OCI-LY3 (cell line): ENCODE results near the gene GPRC5D.

Experiments used
- H2AFZ ChIP-seq: fragments of 200-600, 300-600 bp; shearing (Covaris generic); 2 replicates; pipeline ENCODE4 v1.6.0; 2014; ENCODE audit warnings: antibody characterized with exemption, low read depth, low read length
- H3K27ac ChIP-seq: fragments of 200-600, 300-600 bp; sonication (generic); 2 replicates; pipeline ENCODE4 v1.5.1; 2014; ENCODE audit warnings: mild to moderate bottlenecking, low read length, moderate library complexity, mixed read lengths
- H3K27me3 ChIP-seq: fragments of 200-600, 300-600 bp; sonication (generic); 2 replicates; pipeline ENCODE4 v1.6.1; 2014; ENCODE audit warnings: low read depth, low read length, mixed read lengths
- H3K36me3 ChIP-seq: fragments of 200-600, 300-600 bp; sonication (generic); replicated peaks from 2 replicates; pipeline ENCODE3; 2014; ENCODE audit warnings: low read depth, low read length, mixed read lengths
- H3K4me1 ChIP-seq: fragments of 300-600, 200-600 bp; sonication (generic); 2 replicates; pipeline ENCODE4 v1.6.1; 2014; ENCODE audit warnings: low read length, mixed read lengths
- H3K4me2 ChIP-seq: fragments of 200-600, 300-600 bp; sonication (generic); 2 replicates; pipeline ENCODE4 v1.6.1; 2014; ENCODE audit warnings: low read length, mixed read lengths
- H3K4me3 ChIP-seq: fragments of 300-600, 200-600 bp; sonication (generic); 2 replicates; pipeline ENCODE4 v1.5.1; 2014; ENCODE audit warnings: antibody characterized with exemption, mild to moderate bottlenecking, low read length, moderate library complexity
- H3K79me2 ChIP-seq: fragments of 300-600, 200-600 bp; shearing (Covaris generic); 2 replicates; pipeline ENCODE4 v1.6.1; 2014; ENCODE audit warnings: mild to moderate bottlenecking, low read length, mixed read lengths
- H3K9ac ChIP-seq: fragments of 300-600, 200-600 bp; shearing (Covaris generic); 2 replicates; pipeline ENCODE4 v1.6.0; 2014; ENCODE audit warnings: mild to moderate bottlenecking, low read length, moderate library complexity
- H3K9me3 ChIP-seq: fragments of 200-600, 300-600 bp; shearing (Covaris generic); 2 replicates; pipeline ENCODE4 v1.6.1; 2014; ENCODE audit warnings: low read length, mixed read lengths; ENCODE audit not compliant: insufficient read depth
- H4K20me1 ChIP-seq: fragments of 200-600, 300-600 bp; sonication (generic); 2 replicates; pipeline ENCODE4 v1.6.1; 2016; ENCODE audit warnings: low read length, mixed read lengths; ENCODE audit not compliant: insufficient read depth
- EZH2phosphoT487 ChIP-seq: fragments of 200-600 bp; shearing (Covaris generic); IDR thresholded peaks from 2 replicates; pipeline ENCODE4 v1.6.1; 2018; ENCODE audit warnings: antibody characterized with exemption, mixed run types, low read depth
- TF ChIP-seq, protein P1 (sequence below): fragments of 200-600, 300-600 bp; sonication (generic); IDR thresholded peaks from 2 replicates; pipeline ENCODE4 v1.5.1; 2014; ENCODE audit warnings: antibody characterized with exemption, low read length, low read depth

GPRC5D gene

DNA sequence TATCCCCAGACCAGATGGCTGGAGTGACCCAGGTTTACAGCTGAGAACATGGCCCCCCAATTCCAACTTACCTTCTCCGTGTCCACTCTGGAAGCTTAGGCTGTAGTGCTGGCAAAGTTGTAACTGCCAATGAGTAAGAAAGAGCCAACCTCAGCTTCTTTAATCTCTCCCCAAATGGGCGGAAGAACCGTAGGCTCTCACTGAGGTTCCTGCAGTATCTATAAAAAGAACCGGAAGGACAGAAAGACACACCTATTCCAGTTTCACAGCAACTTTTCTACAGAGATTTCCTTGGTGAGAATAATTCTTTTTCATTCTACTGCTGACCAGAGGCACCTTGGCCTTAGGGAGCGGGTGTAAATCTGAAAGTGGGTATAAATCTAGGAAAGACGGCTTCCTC lies at the start of gene GPRC5D:
Gene GPRC5D (minus strand): TSS at position 135 of the 400 bp plus-strand sequence. CDS start 1,786 bp downstream, outside the sequence.
- Histone ChIP-seq H2AFZ (no peak within 1 kb of the TSS), H3K9ac (no peak within 1 kb of the TSS), H3K27me3 (peaks cover 22% of the 10 kb centered on the region), H3K9me3 (no peaks in the 10 kb centered on the region), H3K4me1 (no peaks in the 10 kb centered on the region), H3K4me3 (no peak within 1 kb of the TSS), H3K4me2 (no peak within 1 kb of the TSS), H4K20me1 (no peaks in the 10 kb centered on the region), H3K36me3 (no peaks in the 10 kb centered on the region), H3K79me2 (no peaks in the 10 kb centered on the region), H3K27ac (no peak within 1 kb of the TSS)
- no peak for TF ChIP-seq EZH2phosphoT487
- TF ChIP-seq, protein P1, sequence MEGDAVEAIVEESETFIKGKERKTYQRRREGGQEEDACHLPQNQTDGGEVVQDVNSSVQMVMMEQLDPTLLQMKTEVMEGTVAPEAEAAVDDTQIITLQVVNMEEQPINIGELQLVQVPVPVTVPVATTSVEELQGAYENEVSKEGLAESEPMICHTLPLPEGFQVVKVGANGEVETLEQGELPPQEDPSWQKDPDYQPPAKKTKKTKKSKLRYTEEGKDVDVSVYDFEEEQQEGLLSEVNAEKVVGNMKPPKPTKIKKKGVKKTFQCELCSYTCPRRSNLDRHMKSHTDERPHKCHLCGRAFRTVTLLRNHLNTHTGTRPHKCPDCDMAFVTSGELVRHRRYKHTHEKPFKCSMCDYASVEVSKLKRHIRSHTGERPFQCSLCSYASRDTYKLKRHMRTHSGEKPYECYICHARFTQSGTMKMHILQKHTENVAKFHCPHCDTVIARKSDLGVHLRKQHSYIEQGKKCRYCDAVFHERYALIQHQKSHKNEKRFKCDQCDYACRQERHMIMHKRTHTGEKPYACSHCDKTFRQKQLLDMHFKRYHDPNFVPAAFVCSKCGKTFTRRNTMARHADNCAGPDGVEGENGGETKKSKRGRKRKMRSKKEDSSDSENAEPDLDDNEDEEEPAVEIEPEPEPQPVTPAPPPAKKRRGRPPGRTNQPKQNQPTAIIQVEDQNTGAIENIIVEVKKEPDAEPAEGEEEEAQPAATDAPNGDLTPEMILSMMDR = no peak

DNA sequence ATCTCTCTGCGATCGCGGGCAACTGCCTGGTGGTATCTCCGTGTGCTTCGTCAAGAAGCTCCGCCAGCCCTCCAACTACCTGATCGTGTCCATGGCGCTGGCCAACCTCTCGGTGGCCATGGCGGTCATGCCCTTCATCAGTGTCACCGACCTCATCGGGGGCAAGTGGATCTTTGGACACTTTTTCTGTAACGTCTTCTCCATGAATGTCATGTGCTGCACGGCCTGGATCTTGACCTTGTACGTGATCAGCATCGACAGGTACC lies 49.7 kb upstream of the GPRC5D start:
- Histone ChIP-seq H3K79me2 (no peaks in the 10 kb centered on the region), H3K27ac (no peak overlapping the region), H3K9ac (no peak overlapping the region)

DNA sequence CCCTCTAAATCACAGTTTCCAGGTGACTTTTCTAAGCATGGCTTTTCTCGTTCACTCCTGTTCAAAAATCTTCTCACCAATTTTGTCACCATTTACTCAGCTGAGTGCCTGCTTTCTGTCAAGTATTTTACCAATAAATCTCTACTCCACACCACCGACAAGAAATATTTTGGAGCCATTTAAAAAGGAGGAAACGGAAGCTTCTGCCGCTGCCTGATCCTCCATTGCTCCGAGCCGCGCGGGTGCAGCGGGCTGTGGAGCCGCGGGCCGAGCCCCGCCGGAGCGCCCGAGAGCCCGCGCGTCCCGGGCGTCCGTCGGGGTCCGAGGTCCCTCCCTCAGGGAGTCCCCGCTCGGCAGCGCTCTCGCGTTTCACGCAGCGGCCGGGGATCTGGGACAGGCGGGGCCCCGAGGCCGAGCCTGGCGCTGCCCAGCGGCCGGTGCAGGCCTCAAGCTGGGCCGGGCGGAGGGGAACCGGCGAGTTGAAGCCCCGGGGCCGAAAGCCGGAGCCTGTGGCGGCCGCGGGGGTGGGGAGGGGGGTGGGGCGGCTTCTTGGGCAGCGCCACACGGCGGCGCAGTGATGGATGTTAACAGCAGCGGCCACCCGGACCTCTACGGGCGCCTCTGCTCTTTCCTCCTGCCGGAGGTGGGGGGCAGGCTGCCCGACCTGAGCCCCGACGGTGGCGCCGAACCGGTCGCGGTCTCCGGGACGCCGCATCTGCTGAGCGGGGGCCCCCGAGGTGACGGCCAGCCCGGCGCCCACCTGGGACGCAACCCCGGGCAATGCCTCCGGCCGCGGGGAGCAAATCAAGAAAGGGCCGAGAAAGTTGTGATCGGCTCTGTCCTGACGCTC lies 49.2 kb upstream of the GPRC5D start:
- Histone ChIP-seq H2AFZ (peak overlapping the region; percentile 32), H3K4me1 (no peaks in the 10 kb centered on the region), H3K9ac (peak overlapping the region; percentile 31), H3K4me3 (peak overlapping the region; percentile 79), H3K27ac (no peak overlapping the region), H4K20me1 (no peaks in the 10 kb centered on the region), H3K36me3 (no peaks in the 10 kb centered on the region), H3K79me2 (no peaks in the 10 kb centered on the region), H3K27me3 (peaks cover 58% of the 10 kb centered on the region), H3K4me2 (peak overlapping the region; percentile 73), H3K9me3 (no peaks in the 10 kb centered on the region)
- no peak for TF ChIP-seq EZH2phosphoT487
- TF ChIP-seq, protein P1 = 0 out of 2 replicates have a peak, but pooled peaks have one; percentile 6

More for the DNA sequence above, 49.7 kb upstream of the GPRC5D start:
- no peaks in the 10 kb centered on the region for H3K4me1 ChIP-seq
- peaks cover 58% of the 10 kb centered on the region for H3K27me3 ChIP-seq
- peak overlapping the region; percentile 79 for H3K4me3 ChIP-seq
- TF ChIP-seq EZH2phosphoT487 = no peak
- TF ChIP-seq, protein P1 = no peak
- no peaks in the 10 kb centered on the region for H4K20me1 ChIP-seq
- no peaks in the 10 kb centered on the region for H3K9me3 ChIP-seq
- H3K36me3 ChIP-seq = no peaks in the 10 kb centered on the region
- H3K4me2 ChIP-seq = peak overlapping the region; percentile 73
- no peak overlapping the region for H2AFZ ChIP-seq

DNA sequence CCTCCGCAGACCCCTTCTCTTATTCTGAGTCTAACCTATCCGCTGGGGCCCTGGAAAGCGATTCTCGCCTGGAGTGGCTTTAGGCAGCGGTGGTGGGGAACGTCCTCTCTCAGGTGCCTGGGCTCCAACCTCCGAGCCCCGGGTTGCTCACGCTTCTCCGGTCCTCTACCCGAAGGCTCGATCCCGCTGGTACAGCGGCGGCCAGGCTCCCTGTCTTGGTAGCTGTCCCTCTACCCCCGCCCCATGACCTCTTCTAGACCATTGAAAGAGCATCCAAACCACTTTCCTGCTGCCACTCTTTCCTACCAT lies 48.6 kb upstream of the GPRC5D start:
- TF ChIP-seq, protein P1 = no peak
- Histone ChIP-seq H3K27ac (no peak overlapping the region), H3K79me2 (no peaks in the 10 kb centered on the region), H3K4me3 (peak overlapping the region; percentile 79), H3K9me3 (no peaks in the 10 kb centered on the region), H3K4me2 (peak overlapping the region; percentile 73), H2AFZ (peak overlapping the region; percentile 32), H3K4me1 (no peaks in the 10 kb centered on the region), H3K9ac (peak overlapping the region; percentile 31), H4K20me1 (no peaks in the 10 kb centered on the region), H3K27me3 (peaks cover 62% of the 10 kb centered on the region), H3K36me3 (no peaks in the 10 kb centered on the region)
